ENCODE data around the gene KLHL6. TPM values are rescaled to one million over a fixed set of nuclear protein-coding genes. Genes with fewer than 3 reads are reported as not detected.

Gene KLHL6
- total and polyA plus RNA-seq, 10 of the 15 experiments (the other 5 are each of a cell fraction or from before 2014, with no cell fraction given) = 4.0 to 91.8 (median 24.4) TPM

- Histone ChIP-seq H4K20me1 (ENCODE audit: control insufficient read depth, insufficient read depth) (no peaks in the 10 kb centered on the region), H3K4me2 (ENCODE audit: control insufficient read depth, insufficient read depth) (no peak overlapping the region), H3K9ac (ENCODE audit: control insufficient read depth, insufficient read depth, low read length) (no peak overlapping the region), H3K4me1 (ENCODE audit: control insufficient read depth, insufficient read depth, low read length) (peaks cover 22% of the 10 kb centered on the region), H3K27ac (ENCODE audit: control insufficient read depth, insufficient read depth) (no peak overlapping the region), H3K79me2 (ENCODE audit: control insufficient read depth, insufficient read depth, low read length) (no peaks in the 10 kb centered on the region), H3K4me3 (no peak overlapping the region), H2AFZ (ENCODE audit: control insufficient read depth, low read depth, low read length) (no peak overlapping the region), H3K9me3 (replicated peaks; ENCODE audit: control insufficient read depth, insufficient read depth, low read length) (peaks cover 3% of the 10 kb centered on the region; the same call in 2 of the 3 replicates), H3K27me3 (replicated peaks in 1 of 2; ENCODE audit: control insufficient read depth in 2 of 2, insufficient read depth in 2 of 2, low read length in 1 of 2) (peaks cover 0 to 9% of the 10 kb centered on the region in 2 experiments; a peak in 1 of 4 replicates), H3K36me3 (ENCODE audit: control insufficient read depth in 2 of 2, insufficient read depth in 2 of 2, low read length in 1 of 2) (no peaks in the 10 kb centered on the region)
- WGBS (ENCODE audit: insufficient coverage, insufficient replicate concordance, low lambda C conversion rate, missing lambda C conversion rate) = 74% methylated on average over 2 of the region's 2 CpGs
- ChIA-PET POLR2A (interaction anchor here (0.5 to 6.4 kb wide), 3 partner anchors 20 to 42 kb away, joined by 3 to 35 read pairs (median 4); partner anchors contain the start of gene KLHL24), CTCF (interaction anchor here (0.8 to 6.3 kb wide), 6 partner anchors 10 to 290 kb away, joined by 3 to 115 read pairs (median 4); partner anchors contain the start of gene PARL), SMC1A (ENCODE audit: uncharacterized antibody, unreplicated experiment) (interaction anchor here (0.9 to 11.4 kb wide), 10 partner anchors 9 to 126 kb away, joined by 3 to 225 read pairs (median 3); no protein-coding TSS in a partner anchor), RAD21 (ENCODE audit: unreplicated experiment) (interaction anchor here (0.7 to 6.8 kb wide), 5 partner anchors 16 to 290 kb away, joined by 3 to 139 read pairs (median 3); partner anchors contain the start of gene PARL)
- ATAC-seq (no peak), DNase-seq (ENCODE audit: low read depth, low spot score) (no peak), FAIRE-seq (no peak)
- TF ChIP-seq CBX3 (IDR thresholded peaks at IDR 0.05; ENCODE audit: borderline replicate concordance, low read depth) = no peak
- no peak for TF ChIP-seq CHD2 (IDR thresholded peaks at IDR 0.05; ENCODE audit: borderline replicate concordance, low read depth, low read length)
- TF ChIP-seq HDAC6 (IDR thresholded peaks at IDR 0.05; ENCODE audit: unreplicated experiment) = no peak
- TF ChIP-seq NKRF (conservative IDR thresholded peaks at IDR 0.05) = no peak
- no peak for TF ChIP-seq NBN (IDR thresholded peaks at IDR 0.05)
- no peak for TF ChIP-seq USF2 (IDR thresholded peaks at IDR 0.05; ENCODE audit: borderline replicate concordance, low read depth, low read length)
- TF ChIP-seq IRF4 (IDR thresholded peaks at IDR 0.05; ENCODE audit: low read depth, low read length) = no peak
- no peak for TF ChIP-seq PBX3 (IDR thresholded peaks at IDR 0.05; ENCODE audit: insufficient replicate concordance, low read depth, low read length)
- TF ChIP-seq, protein P1, sequence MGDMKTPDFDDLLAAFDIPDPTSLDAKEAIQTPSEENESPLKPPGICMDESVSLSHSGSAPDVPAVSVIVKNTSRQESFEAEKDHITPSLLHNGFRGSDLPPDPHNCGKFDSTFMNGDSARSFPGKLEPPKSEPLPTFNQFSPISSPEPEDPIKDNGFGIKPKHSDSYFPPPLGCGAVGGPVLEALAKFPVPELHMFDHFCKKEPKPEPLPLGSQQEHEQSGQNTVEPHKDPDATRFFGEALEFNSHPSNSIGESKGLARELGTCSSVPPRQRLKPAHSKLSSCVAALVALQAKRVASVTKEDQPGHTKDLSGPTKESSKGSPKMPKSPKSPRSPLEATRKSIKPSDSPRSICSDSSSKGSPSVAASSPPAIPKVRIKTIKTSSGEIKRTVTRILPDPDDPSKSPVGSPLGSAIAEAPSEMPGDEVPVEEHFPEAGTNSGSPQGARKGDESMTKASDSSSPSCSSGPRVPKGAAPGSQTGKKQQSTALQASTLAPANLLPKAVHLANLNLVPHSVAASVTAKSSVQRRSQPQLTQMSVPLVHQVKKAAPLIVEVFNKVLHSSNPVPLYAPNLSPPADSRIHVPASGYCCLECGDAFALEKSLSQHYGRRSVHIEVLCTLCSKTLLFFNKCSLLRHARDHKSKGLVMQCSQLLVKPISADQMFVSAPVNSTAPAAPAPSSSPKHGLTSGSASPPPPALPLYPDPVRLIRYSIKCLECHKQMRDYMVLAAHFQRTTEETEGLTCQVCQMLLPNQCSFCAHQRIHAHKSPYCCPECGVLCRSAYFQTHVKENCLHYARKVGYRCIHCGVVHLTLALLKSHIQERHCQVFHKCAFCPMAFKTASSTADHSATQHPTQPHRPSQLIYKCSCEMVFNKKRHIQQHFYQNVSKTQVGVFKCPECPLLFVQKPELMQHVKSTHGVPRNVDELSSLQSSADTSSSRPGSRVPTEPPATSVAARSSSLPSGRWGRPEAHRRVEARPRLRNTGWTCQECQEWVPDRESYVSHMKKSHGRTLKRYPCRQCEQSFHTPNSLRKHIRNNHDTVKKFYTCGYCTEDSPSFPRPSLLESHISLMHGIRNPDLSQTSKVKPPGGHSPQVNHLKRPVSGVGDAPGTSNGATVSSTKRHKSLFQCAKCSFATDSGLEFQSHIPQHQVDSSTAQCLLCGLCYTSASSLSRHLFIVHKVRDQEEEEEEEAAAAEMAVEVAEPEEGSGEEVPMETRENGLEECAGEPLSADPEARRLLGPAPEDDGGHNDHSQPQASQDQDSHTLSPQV (IDR thresholded peaks at IDR 0.05) = no peak
- TF ChIP-seq NFYB (IDR thresholded peaks at IDR 0.05; ENCODE audit: insufficient read depth, low read depth, low read length) = no peak
- no peak for TF ChIP-seq SUZ12 (IDR thresholded peaks at IDR 0.05; ENCODE audit: unreplicated experiment)
- no peak for TF ChIP-seq CEBPB (IDR thresholded peaks at IDR 0.05; ENCODE audit: borderline replicate concordance in 1 of 2, low read depth in 2 of 2, low read length in 2 of 2)
- TF ChIP-seq SREBF2 (IDR thresholded peaks at IDR 0.05; ENCODE audit: low read length) = no peak
- intact Hi-C loops (cut with micrococcal nuclease; ENCODE audit: unreplicated experiment) (loop anchor here (5.0 kb wide), 4 partner anchors 43 to 112 kb away; partner anchors contain the start of genes KLHL24 and YEATS2), in situ Hi-C loops (cut with MboI) (no loop called here)
- no TSS peak for BruUV-seq (replicated peaks)
Measured at GRCh38 chr3:183594636-183595035, 39.1 kb upstream of the KLHL6 start.
